H9 (cell line): Measurements from ENCODE around the gene ACAP1. TPM values are rescaled to one million over a fixed set of nuclear protein-coding genes. Genes with fewer than 3 reads are reported as not detected.

Experiments used
- DNase-seq: peaks from one replicate; pipeline ENCODE4 v3.0.0-alpha.2; 2017
- H2AFZ ChIP-seq: one replicate; pipeline ENCODE4 v1.6.1; 2013; ENCODE audit warnings: mild to moderate bottlenecking, low read length, control low read depth, moderate library complexity
- H2AK5ac ChIP-seq: 2 replicates; pipeline ENCODE4 v1.6.1; 2013; ENCODE audit warnings: low read length, control low read depth, mixed read lengths; ENCODE audit not compliant: insufficient read length
- H2BK120ac ChIP-seq: one replicate; pipeline ENCODE4 v1.6.1; 2013; ENCODE audit warnings: low read depth, mild to moderate bottlenecking, low read length, control low read depth, inconsistent platforms; ENCODE audit not compliant: poor library complexity, severe bottlenecking
- H2BK12ac ChIP-seq: 2 replicates; pipeline ENCODE4 v1.6.1; 2013; ENCODE audit warnings: low read length, control low read depth, mixed read lengths, low read depth; ENCODE audit not compliant: insufficient read length
- H2BK15ac ChIP-seq: 2 replicates; pipeline ENCODE4 v1.6.1; 2013; ENCODE audit warnings: low read depth, low read length, control low read depth
- H2BK20ac ChIP-seq: one replicate; pipeline ENCODE4 v1.6.1; 2013; ENCODE audit warnings: low read depth, mild to moderate bottlenecking, low read length, control low read depth, inconsistent platforms; ENCODE audit not compliant: poor library complexity, severe bottlenecking
- H2BK5ac ChIP-seq: 2 replicates; pipeline ENCODE4 v1.6.1; 2013; ENCODE audit warnings: low read length, control low read depth, mixed read lengths; ENCODE audit not compliant: insufficient read length
- H3K14ac ChIP-seq: 2 replicates; pipeline ENCODE4 v1.6.1; 2013; ENCODE audit warnings: low read length, control low read depth; ENCODE audit not compliant: insufficient read depth
- H3K18ac ChIP-seq: 2 replicates; pipeline ENCODE4 v1.6.1; 2013; ENCODE audit warnings: low read depth, mild to moderate bottlenecking, mixed read lengths, low read length, control low read depth; ENCODE audit not compliant: insufficient read length
- H3K23ac ChIP-seq: 2 replicates; pipeline ENCODE4 v1.6.1; 2013; ENCODE audit warnings: low read length, control low read depth, mixed read lengths, low read depth; ENCODE audit not compliant: insufficient read length
- H3K23me2 ChIP-seq: 2 replicates; pipeline ENCODE4 v1.6.1; 2013; ENCODE audit warnings: low read depth, mild to moderate bottlenecking, mixed read lengths, low read length, control low read depth; ENCODE audit not compliant: insufficient read length, poor library complexity, severe bottlenecking
- H3K27ac ChIP-seq: 2 replicates; pipeline ENCODE4 v1.5.1; 2013; ENCODE audit warnings: low read length, control low read depth, mixed read lengths, low read depth; ENCODE audit not compliant: insufficient read length
- H3K27me3 ChIP-seq: 2 replicates; pipeline ENCODE4 v1.6.1; 2013; ENCODE audit warnings: low read length, control low read depth, inconsistent platforms; ENCODE audit not compliant: insufficient read depth
- H3K4ac ChIP-seq: 2 replicates; pipeline ENCODE4 v1.6.1; 2013; ENCODE audit warnings: low read depth, mild to moderate bottlenecking, control low read depth, inconsistent platforms, low read length, moderate library complexity
- H3K4me1 ChIP-seq: 2 replicates; pipeline ENCODE4 v1.6.1; 2013; ENCODE audit warnings: low read length, control low read depth, inconsistent platforms; ENCODE audit not compliant: insufficient read depth
- H3K4me2 ChIP-seq: 2 replicates; pipeline ENCODE4 v1.6.1; 2013; ENCODE audit warnings: low read length, control low read depth, mixed read lengths; ENCODE audit not compliant: insufficient read length, insufficient read depth
- H3K56ac ChIP-seq: 2 replicates; pipeline ENCODE4 v1.6.1; 2013; ENCODE audit warnings: low read depth, mild to moderate bottlenecking, mixed read lengths, low read length, control low read depth; ENCODE audit not compliant: insufficient read length
- H3K79me1 ChIP-seq: 2 replicates; pipeline ENCODE4 v1.6.1; 2013; ENCODE audit warnings: low read depth, mild to moderate bottlenecking, moderate library complexity, low read length, control low read depth, inconsistent platforms; ENCODE audit not compliant: insufficient read depth, poor library complexity, severe bottlenecking
- H3K79me2 ChIP-seq: 2 replicates; pipeline ENCODE4 v1.6.1; 2013; ENCODE audit warnings: low read length, control low read depth, inconsistent platforms; ENCODE audit not compliant: insufficient read depth
- H3K9ac ChIP-seq: 2 replicates; pipeline ENCODE4 v1.6.1; 2013; ENCODE audit warnings: low read length, control low read depth, mixed read lengths; ENCODE audit not compliant: insufficient read length; ENCODE audit errors: extremely low read depth
- H3K9me3 ChIP-seq: one replicate; pipeline ENCODE4 v1.6.1; 2013; ENCODE audit warnings: low read depth, low read length, inconsistent platforms; ENCODE audit not compliant: control insufficient read depth
- H3T11ph ChIP-seq: one replicate; pipeline ENCODE4 v1.6.1; 2013; ENCODE audit warnings: mild to moderate bottlenecking, low read length, control low read depth, inconsistent platforms
- H4K20me1 ChIP-seq: one replicate; pipeline ENCODE4 v1.6.1; 2013; ENCODE audit not compliant: control insufficient read depth, insufficient read length, insufficient read depth
- H4K5ac ChIP-seq: 2 replicates; pipeline ENCODE4 v1.6.1; 2013; ENCODE audit warnings: low read depth, mild to moderate bottlenecking, mixed read lengths, low read length, control low read depth; ENCODE audit not compliant: insufficient read length
- H4K8ac ChIP-seq: replicated peaks from 2 replicates; pipeline ENCODE4 v1.6.1; 2013; ENCODE audit warnings: low read length, control low read depth, mixed read lengths, low read depth; ENCODE audit not compliant: insufficient read length
- H4K91ac ChIP-seq: 2 replicates; pipeline ENCODE4 v1.6.1; 2013; ENCODE audit warnings: low read depth, mild to moderate bottlenecking, moderate library complexity, mixed read lengths, low read length, control low read depth; ENCODE audit not compliant: insufficient read length
- H3K27ac Mint-ChIP-seq, 3 experiments: 2 replicates in 2 of 3; 3 replicates in 1 of 3; pipeline ENCODE4 v1.8.0; 2020 to 2021; ENCODE audit warnings: mixed read lengths in 3 of 3, mild to moderate bottlenecking in 1 of 3, moderate library complexity in 1 of 3
- H3K27me3 Mint-ChIP-seq: 2 replicates; pipeline ENCODE4 v1.8.0; 2021; ENCODE audit warnings: low read depth, mild to moderate bottlenecking, moderate library complexity, mixed read lengths
- H3K36me3 Mint-ChIP-seq, 3 experiments: 2 replicates in 2 of 3; 3 replicates in 1 of 3; pipeline ENCODE4 v1.8.0; 2020 to 2021; ENCODE audit warnings: low read depth in 3 of 3, mixed read lengths in 3 of 3; ENCODE audit not compliant: insufficient read depth in 1 of 3
- H3K4me1 Mint-ChIP-seq, 2 experiments: 2 replicates each; pipeline ENCODE4 v1.8.0; 2020; ENCODE audit warnings: mixed read lengths in 2 of 2
- H3K4me3 Mint-ChIP-seq, 2 experiments: 2 replicates in 1 of 2; 3 replicates in 1 of 2; pipeline ENCODE4 v1.8.0; 2020 to 2021; ENCODE audit warnings: mild to moderate bottlenecking in 2 of 2, mixed read lengths in 2 of 2, moderate library complexity in 1 of 2
- H3K9me3 Mint-ChIP-seq, 2 experiments: 2 replicates in 1 of 2; 3 replicates in 1 of 2; pipeline ENCODE4 v1.8.0; 2020; ENCODE audit warnings: mild to moderate bottlenecking in 2 of 2, mixed read lengths in 2 of 2, moderate library complexity in 1 of 2
- CTCF ChIP-seq: fragments of 200-600 bp; sonication (generic); conservative IDR thresholded peaks from 3 replicates; pipeline ENCODE4 v1.8.0; 2021; ENCODE audit warnings: antibody characterized with exemption, mild to moderate bottlenecking
- whole genome bisulfite sequencing: extraction: QIAGEN DNeasy Blood & Tissue Kit; methylation state at CpG from one replicate; pipeline ENCODE4 v1.1.7; 2013; ENCODE audit warnings: missing lambda C conversion rate, low lambda C conversion rate, mixed read lengths; ENCODE audit not compliant: insufficient read length; ENCODE audit errors: extremely low coverage; 5-methylcytosine and 5-hydroxymethylcytosine counted together
- total RNA-seq: library from RNA; stranded (reverse); gene quantifications from 2 replicates; pipeline ENCODE4 v1.2.1, GENCODE V29; 2021

Gene ACAP1
- total RNA-seq, 1 experiment from 2014 or later = 18.2 TPM

GRCh38 chr17:7327501-7327900 is 8.8 kb upstream of the ACAP1 start:
- Histone ChIP-seq H2BK12ac (no peak overlapping the region), H3K9ac (no peak overlapping the region), H2BK5ac (no peak overlapping the region), H2AK5ac (no peak overlapping the region), H2BK15ac (no peak overlapping the region), H2AFZ (no peak overlapping the region), H3K18ac (no peak overlapping the region), H2BK20ac (no peak overlapping the region), H3T11ph (no peak overlapping the region), H3K23me2 (peaks cover 14% of the 10 kb centered on the region), H3K27me3 (no peaks in the 10 kb centered on the region), H3K9me3 (no peaks in the 10 kb centered on the region), H3K4me1 (no peaks in the 10 kb centered on the region), H3K4me2 (no peak overlapping the region), H3K79me1 (no peaks in the 10 kb centered on the region), H3K79me2 (peaks cover 2% of the 10 kb centered on the region; the same call in 1 of the 2 replicates), H4K91ac (no peak overlapping the region), H3K23ac (no peak overlapping the region), H3K27ac (no peak overlapping the region), H4K20me1 (no peaks in the 10 kb centered on the region), H2BK120ac (no peak overlapping the region), H4K5ac (no peak overlapping the region), H3K14ac (no peak overlapping the region), H3K56ac (no peak overlapping the region), H4K8ac (no peak overlapping the region), H3K4ac (no peak overlapping the region)
- peak overlapping the region; percentile 42 to 46; a peak in 2 of 5 replicates for H3K4me3 Mint-ChIP-seq
- H3K36me3 Mint-ChIP-seq = peaks cover 18 to 41% (median 40%) of the 10 kb centered on the region in 3 experiments; a peak in 6 of 7 replicates
- H3K9me3 Mint-ChIP-seq = no peaks in the 10 kb centered on the region
- WGBS = no CpG with 5 or more reads among the region's 17 CpGs
- no peak for DNase-seq
- no peaks in the 10 kb centered on the region for H3K27me3 Mint-ChIP-seq
- no peak overlapping the region for H3K27ac Mint-ChIP-seq
- peaks cover 18 to 19% of the 10 kb centered on the region in 2 experiments for H3K4me1 Mint-ChIP-seq
- TF ChIP-seq CTCF = no peak
